ENCODE results near the gene PLD6.
"Not testable (repeated sequence)": the region's sequence is repeated elsewhere in the genome, so short reads cannot be mapped to it uniquely, and the experiment has no call there.

The PLD6 gene

GRCh38 chr17:17206124-17206912 lies at the start of gene PLD6:
PLD6 (minus strand) TSS chr17:17206333; CDS start chr17:17206286, 47 bp downstream.
- FAIRE-seq: no peak

DNA sequence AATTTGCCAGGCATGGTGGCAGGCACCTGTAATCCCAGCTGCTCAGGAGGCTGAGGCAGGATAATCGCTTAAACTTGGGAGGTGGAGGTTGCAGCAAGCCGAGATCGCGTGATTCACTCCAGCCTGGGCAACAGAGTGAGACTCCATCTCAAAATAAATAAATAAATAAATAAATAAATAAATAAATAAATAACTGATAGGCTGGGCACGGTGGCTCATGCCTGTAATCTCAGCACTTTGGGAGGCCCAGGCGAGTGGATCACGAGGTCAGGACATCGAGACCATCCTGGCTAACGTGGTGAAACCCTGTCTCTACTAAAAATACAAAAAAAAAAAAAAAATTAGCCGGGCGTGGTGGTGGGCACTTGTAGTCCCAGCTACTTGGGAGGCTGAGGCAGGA lies 49.6 kb upstream of the PLD6 start:
- FAIRE-seq: not testable (repeated sequence)

GRCh38 chr17:17254036-17254435 lies 47.9 kb upstream of the PLD6 start:
- FAIRE-seq: no peak

GRCh38 chr17:17253406-17253805 lies 47.3 kb upstream of the PLD6 start:
- no peak for FAIRE-seq

- no peak for FAIRE-seq
Observed at GRCh38 chr17:17252149-17252661, 46.1 kb upstream of the PLD6 start.

DNA sequence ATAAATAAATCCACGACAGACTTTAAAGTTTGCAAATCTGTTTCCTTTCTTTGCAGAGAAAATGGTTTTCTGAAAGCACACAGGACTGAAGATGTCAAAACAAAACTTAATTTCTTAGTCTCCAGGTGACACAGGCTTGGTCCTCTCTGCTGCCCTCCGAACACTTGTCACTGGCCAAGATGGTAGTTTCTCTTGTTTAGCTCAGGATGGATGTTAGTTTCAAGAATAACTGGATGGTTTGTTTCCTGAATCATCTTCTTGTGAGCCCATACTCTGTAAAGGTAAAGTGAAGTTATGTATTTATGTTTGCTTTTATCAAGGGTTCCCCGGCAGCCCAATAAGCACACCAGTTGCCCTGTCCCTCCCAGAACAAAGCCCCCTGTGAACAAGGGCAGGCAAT lies 40.7 kb upstream of the PLD6 start:
- FAIRE-seq: no peak

GRCh38 chr17:17243163-17243562 lies 37.0 kb upstream of the PLD6 start:
- FAIRE-seq: no peak

DNA sequence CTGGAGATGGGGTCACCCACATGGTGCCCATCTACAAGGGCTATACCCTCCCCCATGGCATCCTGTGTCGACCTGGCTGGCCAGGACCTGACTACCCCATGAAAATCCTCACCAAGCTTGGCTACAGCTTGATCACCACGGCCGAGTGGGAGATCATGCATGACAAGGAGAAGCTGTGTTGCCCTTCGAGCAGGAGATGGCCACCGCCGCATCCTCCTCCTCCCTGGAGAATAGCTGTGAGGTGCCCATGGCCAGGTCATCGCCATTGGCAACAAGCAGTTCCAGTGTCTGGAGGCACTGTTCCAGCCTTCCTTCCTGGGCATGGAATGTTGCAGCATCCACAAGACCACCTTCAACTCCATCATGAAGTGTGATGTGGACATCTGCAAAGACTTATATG lies 36.1 kb upstream of the PLD6 start:
- FAIRE-seq: no peak

DNA sequence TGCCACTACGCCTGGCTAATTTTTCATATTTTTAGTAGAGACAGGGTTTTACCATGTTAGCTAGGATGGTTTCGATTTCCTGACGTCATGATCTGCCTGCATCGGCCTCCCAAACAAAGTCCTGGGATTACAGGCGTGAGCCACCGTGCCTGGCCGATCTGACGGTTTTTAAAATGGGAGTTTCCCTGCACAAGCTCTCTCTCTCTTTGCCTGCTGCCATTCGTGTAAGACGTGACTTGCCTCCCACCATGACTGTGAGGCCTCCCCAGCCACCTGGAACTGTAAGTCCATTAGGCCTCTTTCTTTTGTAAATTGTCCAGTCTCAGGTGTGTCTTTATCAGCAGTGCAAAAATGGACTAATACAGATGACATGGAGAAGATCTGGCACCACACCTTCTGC lies 35.5 kb upstream of the PLD6 start:
- FAIRE-seq: no peak

DNA sequence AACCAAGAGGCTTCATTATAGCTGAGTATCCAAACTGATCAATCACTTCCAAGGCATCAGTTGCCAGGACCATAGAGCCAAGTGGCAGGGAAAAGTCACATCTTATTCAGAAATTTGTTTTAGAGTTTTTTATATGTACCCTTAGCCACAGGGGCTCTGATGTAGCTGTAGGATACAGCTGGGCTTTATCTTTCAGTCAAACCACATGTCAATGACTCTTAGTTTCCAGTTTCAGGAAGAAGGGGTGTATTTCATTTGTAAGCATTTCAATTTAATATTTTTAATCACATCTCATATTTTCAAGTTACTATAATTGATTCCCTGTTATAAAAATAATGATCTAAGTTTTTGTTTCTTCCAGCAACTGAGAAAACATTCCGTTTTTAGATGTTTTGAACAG lies 33.7 kb upstream of the PLD6 start:
- no peak for FAIRE-seq

GRCh38 chr17:17237026-17237799 lies 31.1 kb upstream of the PLD6 start, which contains the start of gene FLCN:
FLCN (minus strand) TSS chr17:17237168; CDS start chr17:17228137, 9,031 bp downstream.
- FAIRE-seq: peak; percentile 30

GRCh38 chr17:17236295-17237025 lies 30.3 kb upstream of the PLD6 start:
- no peak for FAIRE-seq

GRCh38 chr17:17235212-17236174 lies 29.4 kb upstream of the PLD6 start:
- FAIRE-seq: no peak

GRCh38 chr17:17232303-17232621 lies 26.1 kb upstream of the PLD6 start:
- FAIRE-seq: no peak

DNA sequence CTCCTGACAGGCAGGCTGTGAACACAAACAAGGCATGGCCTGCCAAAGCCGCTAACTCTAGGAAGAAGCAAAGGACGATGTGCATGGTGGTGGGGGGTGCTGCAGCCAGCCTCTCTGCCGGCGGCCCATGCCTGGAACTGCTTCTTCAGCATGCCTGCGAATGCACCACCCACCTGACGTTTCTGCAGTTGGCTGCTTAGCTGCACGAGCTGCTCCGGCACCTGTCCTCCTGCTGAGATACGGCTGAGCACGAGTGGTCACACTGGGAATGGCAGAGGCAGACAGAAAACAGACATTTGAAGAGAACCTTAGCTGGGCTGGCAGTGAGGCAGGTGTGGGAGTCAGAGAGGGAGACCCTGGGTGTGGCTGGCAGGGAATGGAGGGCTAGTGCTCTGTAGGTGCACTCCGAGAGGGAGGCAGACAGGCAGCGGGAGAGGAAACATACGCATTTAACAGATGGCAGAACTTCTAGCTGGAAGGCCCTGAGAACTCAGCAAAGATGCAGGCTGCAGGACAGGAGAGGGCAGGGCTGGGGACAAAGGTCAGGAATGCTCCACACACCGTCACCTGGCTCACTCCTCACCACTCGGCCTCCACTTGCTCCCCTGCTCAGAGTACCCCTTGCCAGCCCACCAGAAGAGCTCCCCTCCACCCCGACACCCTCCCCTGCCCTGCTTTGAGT lies 25.6 kb upstream of the PLD6 start:
- FAIRE-seq: no peak

DNA sequence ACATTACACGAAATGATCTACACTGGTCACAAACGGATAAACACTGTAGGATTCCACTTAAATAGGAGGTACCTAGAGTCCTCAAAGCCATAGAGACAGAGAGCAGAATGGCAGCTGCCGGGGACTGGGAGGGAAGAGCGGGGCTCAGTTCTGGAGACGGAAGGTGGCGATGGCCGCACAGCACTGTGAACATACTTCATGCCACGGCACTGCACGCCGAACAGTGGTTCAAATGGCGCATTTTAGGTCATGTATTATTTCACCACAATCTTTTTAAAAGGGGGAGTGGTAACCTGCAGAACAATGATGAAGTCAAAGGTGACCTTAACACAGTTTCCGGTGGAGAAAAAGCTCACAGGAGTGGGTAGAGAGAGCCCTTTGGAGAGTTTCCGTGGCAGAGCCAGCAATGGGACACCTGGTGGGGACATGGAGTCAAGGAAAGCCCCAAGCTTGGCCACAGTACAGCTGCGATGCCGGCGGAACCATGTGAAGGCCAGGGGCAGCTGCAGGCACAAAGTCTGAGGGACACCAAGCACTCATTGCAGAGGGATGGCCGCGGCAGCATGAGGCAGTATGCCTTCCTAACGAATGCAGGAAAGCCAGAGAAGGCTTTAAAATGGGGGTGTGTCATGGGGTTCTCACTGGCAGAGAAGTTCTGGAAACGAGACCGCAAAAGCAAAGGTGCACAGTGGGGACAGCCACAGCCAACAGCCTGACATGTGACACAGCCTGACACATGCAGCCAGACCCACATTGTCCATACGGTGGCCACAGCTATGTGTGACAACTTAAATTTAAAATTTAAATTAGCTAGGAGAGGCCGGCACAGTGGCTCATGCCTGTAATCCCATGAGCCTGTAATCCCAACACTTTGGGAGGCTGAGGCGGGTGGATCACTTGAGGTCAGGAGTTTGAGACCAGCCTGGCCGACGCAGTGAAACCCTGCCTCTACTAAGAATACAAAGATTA lies 23.6 kb upstream of the PLD6 start:
- no peak for FAIRE-seq

GRCh38 chr17:17228521-17229279 lies 22.6 kb upstream of the PLD6 start:
- no peak for FAIRE-seq

- no peak for FAIRE-seq
Observed at GRCh38 chr17:17227608-17228520, 21.7 kb upstream of the PLD6 start.

All from A204.1 (cell line).